GM18873 (cell line): ENCODE measurements around the gene PKD1.
"Not testable (repeated sequence)": the region's sequence is repeated elsewhere in the genome, so short reads cannot be mapped to it uniquely, and the experiment has no call there.

Source experiments
- ATAC-seq: cut with Tn5 transposase; IDR thresholded peaks from one replicate; pipeline ENCODE4 v1.9.1; 2021; ENCODE audit warnings: mild to moderate bottlenecking, moderate library complexity, moderate number of reproducible peaks; ENCODE audit not compliant: unreplicated experiment, low FRiP score

PKD1 gene

GRCh38 chr16:2135770-2136490 lies at the start of gene PKD1:
Gene PKD1 (minus strand): TSS chr16:2135898. CDS start chr16:2135689, 209 bp downstream.
- ATAC-seq = not testable (repeated sequence)

DNA sequence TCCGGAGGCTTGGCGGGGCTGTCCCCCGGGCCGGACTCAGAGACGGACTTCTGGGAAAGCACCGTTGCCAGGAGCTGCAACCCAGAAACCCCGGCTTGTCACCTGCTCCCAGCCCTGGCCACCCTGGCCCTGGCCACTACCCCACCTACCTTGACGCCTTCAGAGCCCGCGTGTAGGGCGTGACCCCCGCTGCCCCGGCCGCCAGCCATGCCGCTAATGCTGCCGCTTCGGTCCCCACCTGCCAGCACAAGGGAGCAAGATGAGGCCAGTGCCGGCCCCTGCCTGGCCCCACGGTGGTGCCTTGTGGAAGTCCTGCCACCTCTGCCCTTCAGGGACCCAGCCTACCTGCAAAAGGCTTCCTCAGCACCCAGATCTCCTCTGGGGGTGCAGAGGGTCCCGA lies 49.3 kb upstream of the PKD1 start:
- ATAC-seq = no peak

DNA sequence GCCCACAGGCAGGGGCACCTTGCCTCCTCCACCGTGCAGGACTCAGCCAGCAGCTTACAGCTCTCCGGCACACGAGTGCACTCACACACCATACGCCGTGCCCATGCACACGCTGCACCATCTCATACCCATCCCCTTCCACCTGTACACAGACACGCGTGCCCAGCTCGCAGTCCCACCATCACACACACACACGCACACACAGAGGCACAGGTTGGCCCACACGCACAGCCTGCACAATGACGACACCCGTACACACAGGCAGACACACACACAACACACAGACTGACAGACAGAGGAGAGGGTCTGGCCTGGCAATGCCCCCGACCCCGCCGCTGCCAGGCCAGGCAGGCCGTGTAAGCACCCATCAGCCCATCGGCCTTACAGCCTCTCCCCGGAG lies 48.6 kb upstream of the PKD1 start:
- no peak for ATAC-seq

DNA sequence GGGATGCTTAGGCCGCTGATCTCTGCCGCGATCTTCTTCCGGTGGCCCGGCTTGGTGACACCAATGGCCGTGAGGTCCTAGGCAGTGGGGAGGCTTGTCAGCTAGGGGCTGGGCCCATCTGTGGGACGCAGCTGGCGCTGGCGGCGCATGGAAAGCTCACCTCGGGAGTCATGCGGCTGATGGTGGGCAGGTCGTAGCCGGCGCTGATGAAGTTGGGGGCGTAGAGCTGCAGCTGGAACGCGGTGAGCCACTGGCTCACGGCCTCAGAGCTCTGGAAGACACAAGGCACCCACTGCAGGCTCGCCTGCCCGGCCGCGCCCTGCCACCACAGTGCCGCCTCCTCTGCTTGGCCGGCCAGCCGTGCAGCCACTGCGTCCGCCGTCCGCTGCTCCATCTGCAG lies 48.0 kb upstream of the PKD1 start:
- ATAC-seq = no peak

GRCh38 chr16:2181952-2182351 lies 46.3 kb upstream of the PKD1 start:
- ATAC-seq = no peak

- ATAC-seq = no peak
Observed at GRCh38 chr16:2180962-2181923, 45.5 kb upstream of the PKD1 start.

DNA sequence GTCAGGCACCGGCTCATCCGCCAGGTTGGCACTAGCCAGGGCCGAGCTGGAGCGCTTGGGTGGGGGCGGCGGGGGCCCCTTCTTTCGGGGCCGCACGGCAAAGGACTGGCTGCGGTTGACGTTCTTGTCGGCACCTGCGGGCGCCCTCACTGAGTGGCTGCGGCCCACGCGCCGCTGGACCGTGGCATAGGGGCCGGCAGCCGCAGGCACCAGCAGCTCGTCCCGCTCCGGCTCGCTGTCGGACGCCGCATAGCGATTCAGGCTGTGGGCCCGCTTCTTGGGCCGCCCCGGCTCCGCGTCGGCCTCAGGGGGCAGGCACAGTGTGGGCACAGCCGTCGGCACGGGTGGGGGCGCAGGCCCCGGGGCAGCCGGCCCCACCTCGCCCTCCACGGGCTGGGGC lies 44.8 kb upstream of the PKD1 start:
- no peak for ATAC-seq

DNA sequence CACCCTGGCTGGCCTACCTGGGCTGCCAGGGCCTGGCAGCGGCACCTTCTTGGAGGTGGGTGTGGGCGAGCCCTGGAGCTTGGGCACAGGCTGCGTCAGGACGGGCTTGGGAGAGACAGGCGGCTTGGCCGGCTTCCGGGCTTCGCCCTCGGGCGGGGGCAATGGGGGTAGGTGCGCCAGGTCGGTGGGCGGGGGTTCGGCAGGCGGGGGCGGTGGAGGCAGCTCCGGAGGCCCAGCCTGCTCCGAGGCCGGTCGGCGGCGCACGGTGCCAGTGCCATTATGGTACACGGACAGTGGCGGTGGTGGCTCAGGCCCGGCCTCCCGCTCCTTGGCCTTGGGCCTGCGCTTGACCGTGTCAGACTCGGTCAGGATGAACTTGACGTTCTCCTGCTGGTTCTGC lies 43.9 kb upstream of the PKD1 start:
- no peak for ATAC-seq

DNA sequence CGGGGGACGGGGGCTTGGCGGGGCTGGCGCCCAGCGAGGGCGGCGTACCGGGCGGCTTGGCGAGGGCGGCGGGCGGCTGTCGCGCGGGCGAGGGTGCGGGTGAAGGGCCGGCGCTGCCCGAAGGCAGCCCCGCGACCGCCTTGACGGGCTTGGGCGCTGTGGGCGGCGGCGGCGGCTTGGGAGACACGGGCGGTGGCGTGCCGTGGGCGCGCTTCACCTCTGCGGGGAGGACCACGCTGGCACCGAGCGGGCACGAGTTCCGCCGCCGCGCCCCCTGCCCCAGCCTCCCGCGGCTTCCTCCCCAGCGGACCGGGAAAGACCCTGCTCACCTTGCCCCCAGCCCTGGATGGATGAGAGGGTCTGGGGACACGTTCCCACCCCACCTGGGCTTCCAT lies 43.4 kb upstream of the PKD1 start:
- ATAC-seq = no peak

- no peak for ATAC-seq
Observed at GRCh38 chr16:2178321-2179106, 42.8 kb upstream of the PKD1 start.

DNA sequence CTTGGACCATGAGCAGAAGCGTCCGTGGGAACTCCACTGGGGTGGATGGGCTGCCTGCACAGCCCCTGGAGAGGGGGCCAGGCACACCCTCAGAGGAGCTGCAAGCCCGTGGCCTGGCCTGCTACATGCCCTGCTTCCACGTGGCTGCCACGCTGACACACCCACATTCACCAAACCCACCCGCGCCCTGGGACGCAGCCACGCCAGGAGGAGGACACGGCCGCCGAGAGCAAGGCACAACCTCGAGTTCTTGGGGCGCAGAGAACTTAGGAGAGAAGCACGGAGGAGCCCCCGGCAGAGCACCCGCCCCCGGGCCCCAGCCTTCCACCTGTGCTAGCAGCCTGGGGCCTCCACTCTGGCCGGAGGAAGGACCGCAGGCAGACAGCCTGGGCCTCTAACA lies 41.9 kb upstream of the PKD1 start:
- ATAC-seq = no peak

- no peak for ATAC-seq
Observed at GRCh38 chr16:2177101-2177500, 41.4 kb upstream of the PKD1 start.

GRCh38 chr16:2176047-2176446 lies 40.3 kb upstream of the PKD1 start:
- no peak for ATAC-seq

DNA sequence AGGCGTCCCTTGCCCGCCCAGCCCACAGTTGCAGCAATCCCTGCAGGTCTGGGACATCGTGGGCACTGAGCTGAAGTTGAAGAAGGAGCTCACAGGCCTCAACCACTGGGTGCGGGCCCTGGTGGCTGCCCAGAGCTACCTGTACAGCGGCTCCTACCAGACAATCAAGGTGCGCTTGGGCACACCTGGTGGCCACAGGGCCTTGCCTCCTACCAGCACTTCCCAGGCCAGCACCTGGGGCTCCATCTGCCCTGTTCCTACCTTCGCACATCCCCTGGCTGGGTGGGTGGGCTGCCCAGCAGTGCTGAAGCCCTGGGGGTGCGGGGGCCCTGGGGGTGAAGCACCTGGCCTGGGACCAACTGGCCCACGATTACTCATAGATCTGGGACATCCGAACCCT lies 39.8 kb upstream of the PKD1 start:
- ATAC-seq = no peak

- no peak for ATAC-seq
Observed at GRCh38 chr16:2174396-2175131, 38.9 kb upstream of the PKD1 start.

- ATAC-seq = no peak
Observed at GRCh38 chr16:2173916-2174315, 38.2 kb upstream of the PKD1 start.

DNA sequence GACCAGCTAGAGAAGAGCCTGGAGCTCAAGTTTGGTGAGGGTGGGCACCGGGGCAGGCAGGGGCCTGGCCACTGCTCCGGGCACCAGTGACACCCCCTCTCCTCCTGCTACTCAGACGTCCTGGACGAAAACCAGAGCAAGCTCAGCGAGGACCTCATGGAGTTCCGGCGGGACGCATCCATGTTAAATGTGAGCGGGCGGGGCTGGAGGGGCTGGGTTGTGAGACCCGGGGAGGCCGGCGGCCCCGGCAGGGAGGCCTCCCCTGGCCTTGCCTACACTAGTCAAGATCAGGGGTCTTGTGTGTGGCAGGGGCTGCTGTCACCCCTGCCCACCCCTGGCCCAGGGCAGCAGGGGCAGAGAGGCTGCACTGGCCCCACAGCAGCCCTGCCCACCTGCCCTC lies 37.7 kb upstream of the PKD1 start:
- ATAC-seq = no peak

DNA sequence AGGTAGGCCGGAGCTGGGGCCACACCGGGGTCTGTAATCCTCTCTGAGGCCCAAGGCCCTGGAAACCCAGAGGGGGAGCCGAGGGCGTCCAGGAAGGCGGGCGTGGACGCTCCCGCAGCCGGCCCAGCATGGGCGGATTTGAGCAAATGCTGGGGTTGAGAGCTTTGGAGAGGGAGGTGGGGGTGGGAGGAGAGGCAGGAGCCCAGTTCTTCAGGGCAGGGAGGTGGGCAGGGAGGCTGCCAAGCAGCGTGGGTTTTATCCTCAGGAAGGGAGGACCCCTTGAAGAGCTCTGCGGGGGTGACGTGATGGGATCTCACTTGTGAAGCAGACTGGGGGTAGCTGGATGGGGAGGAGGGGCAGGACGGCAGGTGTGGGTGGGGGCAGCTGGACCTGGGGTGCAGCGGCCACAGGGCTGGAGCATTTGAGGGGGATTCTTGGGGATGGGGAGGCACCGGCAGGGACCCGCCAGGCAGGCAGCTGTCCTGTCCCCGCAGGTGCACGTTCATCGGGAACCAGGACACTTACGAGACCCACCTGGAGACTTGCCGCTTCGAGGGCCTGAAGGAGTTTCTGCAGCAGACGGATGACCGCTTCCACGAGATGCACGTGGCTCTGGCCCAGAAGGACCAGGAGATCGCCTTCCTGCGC lies 37.1 kb upstream of the PKD1 start:
- no peak for ATAC-seq

DNA sequence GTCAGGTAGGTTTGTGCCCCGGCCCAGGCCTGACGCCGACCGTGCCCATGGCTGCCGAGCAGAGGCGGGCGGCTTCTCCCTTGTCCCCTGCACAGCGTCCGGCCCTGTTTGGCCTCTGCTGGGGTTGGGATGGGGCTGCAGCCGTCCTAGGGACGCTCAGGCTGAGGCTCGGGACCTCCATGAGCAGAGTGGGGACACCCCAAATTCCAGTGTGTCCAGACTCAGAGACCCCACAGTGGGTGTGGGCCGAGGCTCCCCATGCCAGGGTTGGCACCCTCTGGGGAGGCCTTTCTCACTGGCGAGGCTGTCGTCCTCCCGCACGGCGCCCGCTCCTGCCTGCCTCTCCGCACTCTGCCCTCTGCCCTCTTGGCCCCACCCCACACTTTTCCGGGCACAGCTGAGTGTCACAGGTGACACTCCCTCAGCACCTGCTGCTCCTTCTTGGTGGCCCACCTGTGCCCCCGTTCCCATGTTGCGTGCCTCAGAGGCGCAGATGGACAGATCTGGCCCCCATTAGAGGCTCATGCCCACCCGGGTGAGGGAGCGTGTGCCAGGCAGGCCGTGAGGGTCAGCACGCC lies 36.0 kb upstream of the PKD1 start:
- ATAC-seq = no peak
